ENCODE measurements around the gene KNDC1.

Gene KNDC1

DNA sequence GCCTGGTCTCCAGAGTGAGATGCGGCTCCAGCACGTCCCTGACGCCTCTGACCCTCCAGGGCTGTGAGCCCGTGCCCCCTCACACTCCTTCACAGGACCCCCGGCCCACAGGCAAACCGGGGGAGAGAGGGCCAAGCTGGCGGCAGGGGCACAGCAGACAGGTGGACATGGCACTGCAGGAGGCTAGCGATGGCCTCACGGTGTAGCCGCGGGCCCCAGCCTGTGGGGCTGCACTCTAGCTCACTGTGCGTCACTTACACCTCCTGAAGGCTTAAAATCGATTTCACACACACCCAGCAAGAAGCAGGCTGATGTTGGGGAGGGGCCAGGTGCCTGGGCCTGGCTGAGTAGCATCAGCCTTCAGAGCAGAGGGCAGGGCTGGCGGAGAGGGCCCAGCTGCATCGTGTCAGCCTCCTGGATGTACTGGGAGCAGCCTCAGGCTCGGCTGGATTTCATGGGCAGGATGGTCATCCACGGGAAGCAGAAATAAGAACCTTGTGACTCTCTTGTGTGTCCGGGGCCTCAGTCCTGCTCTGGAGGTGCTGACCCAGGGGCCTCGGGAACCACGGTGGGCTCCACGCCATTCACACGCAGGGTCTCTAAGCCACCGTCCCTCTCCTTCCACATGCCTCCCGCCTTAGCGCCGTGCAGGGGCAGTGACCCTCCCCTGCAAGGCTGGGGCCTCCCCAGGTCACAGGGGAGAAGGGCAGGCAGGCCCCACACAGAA is 19.4 kb upstream of the KNDC1 start:
- Histone ChIP-seq H2AK5ac (ENCODE audit: low read depth, low read length) (peak overlapping the region; percentile 98), H3K79me1 (ENCODE audit: low read depth, low read length) (no peaks in the 10 kb centered on the region), H4K91ac (ENCODE audit: low read depth, low read length, poor library complexity) (no peak overlapping the region), H2AFZ (ENCODE audit: low read length) (peak overlapping the region; percentile 43), H3K9ac (ENCODE audit: low read depth, low read length, poor library complexity) (peak overlapping the region; percentile 70), H3K14ac (ENCODE audit: low read length) (peak overlapping the region; percentile 82), H3K23ac (ENCODE audit: low read depth, low read length, poor library complexity) (no peak overlapping the region), H3K4me1 (ENCODE audit: control insufficient read depth in 2 of 2, insufficient read depth in 1 of 2, low read depth in 1 of 2, low read length in 2 of 2) (peaks cover 8 to 24% of the 10 kb centered on the region in 2 donors), H2BK12ac (ENCODE audit: low read length) (peak overlapping the region; percentile 98), H2BK15ac (ENCODE audit: low read length) (peak overlapping the region; percentile 96), H3K9me3 (replicated peaks in 1 of 2; ENCODE audit: control insufficient read depth in 2 of 2, insufficient read depth in 1 of 2, low read depth in 1 of 2, low read length in 2 of 2) (no peaks in the 10 kb centered on the region), H3K27ac (replicated peaks; ENCODE audit: low read length) (no peak overlapping the region), H2BK120ac (ENCODE audit: low read depth, low read length) (peak overlapping the region; percentile 87), H3K4me2 (ENCODE audit: insufficient read depth, low read length, poor library complexity, severe bottlenecking) (no peak overlapping the region), H3K27me3 (ENCODE audit: control insufficient read depth in 3 of 3, insufficient read depth in 3 of 3, low read depth in 1 of 3, low read length in 3 of 3) (peaks cover 0 to 15% (median 0%) of the 10 kb centered on the region in 3 experiments), H3K4ac (ENCODE audit: low read length) (peak overlapping the region; percentile 89), H3K18ac (ENCODE audit: low read length) (peak overlapping the region; percentile 61), H4K8ac (ENCODE audit: low read depth, low read length) (no peak overlapping the region), H2BK5ac (ENCODE audit: low read length) (peak overlapping the region; percentile 53), H3K4me3 (ENCODE audit: low read length in 2 of 2) (no peak overlapping the region), H3K36me3 (replicated peaks in 1 of 2; ENCODE audit: control insufficient read depth in 2 of 2, insufficient read depth in 2 of 2, low read length in 2 of 2) (no peaks in the 10 kb centered on the region)
- no peak for DNase-seq (ENCODE audit: low spot score)
- WGBS, 2 donors (ENCODE audit: extremely low coverage in 2 of 2, insufficient read length in 2 of 2, insufficient replicate concordance in 1 of 2), result no CpG with 5 or more reads among the region's 26 CpGs

DNA sequence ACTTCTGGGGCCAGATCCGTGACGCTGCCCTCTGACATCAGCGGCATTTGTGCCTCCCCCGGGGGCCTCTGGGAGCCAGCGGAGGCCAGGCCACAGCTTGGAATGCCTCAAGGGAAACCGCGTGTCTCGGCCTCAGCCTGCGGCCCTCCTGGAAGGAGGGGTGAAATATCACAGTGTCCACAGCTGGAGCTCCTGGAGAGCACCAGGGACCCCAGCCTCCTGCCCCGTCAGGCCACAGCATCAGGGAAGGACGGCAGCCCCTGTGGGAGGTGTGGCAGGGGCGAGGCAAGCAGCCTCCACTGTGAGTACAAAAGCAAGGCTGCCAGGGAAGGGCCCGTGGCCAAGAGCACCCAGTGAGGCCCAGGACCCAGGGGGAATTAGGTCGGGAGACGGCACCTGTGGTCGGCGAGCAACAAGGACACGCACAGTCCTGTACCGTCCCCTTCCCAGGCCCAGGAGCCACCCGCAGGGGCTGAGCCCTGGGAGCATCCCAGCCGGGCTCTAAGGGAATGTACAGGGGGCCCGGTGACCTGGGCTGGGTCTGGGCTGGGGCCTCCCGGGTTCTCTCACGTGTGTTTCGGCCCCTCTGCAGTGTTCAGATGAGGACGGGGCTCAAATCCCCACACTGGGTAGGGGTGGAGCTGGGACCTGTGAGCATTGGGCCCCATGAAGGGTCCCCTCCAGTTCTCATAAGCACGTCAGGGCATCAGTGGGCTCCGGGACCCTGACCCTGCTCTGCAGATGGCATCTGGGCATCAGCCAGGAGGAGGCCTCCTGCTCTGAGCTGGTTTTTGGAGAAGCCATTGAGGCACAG is 18.7 kb upstream of the KNDC1 start:
- H3K27ac ChIP-seq (replicated peaks; ENCODE audit: low read length), result no peak overlapping the region
- peak overlapping the region; percentile 98 for H2AK5ac ChIP-seq (ENCODE audit: low read depth, low read length)
- peak overlapping the region; percentile 96 for H2BK15ac ChIP-seq (ENCODE audit: low read length)
- H3K4me2 ChIP-seq (ENCODE audit: insufficient read depth, low read length, poor library complexity, severe bottlenecking), result no peak overlapping the region
- H3K23ac ChIP-seq (ENCODE audit: low read depth, low read length, poor library complexity), result peak overlapping the region; percentile 55
- no peak for DNase-seq (ENCODE audit: low spot score)
- H3K79me1 ChIP-seq (ENCODE audit: low read depth, low read length), result no peaks in the 10 kb centered on the region
- no peak overlapping the region for H3K4me3 ChIP-seq (ENCODE audit: low read length in 2 of 2)
- H3K4ac ChIP-seq (ENCODE audit: low read length), result peak overlapping the region; percentile 66
- H3K36me3 ChIP-seq (replicated peaks in 1 of 2; ENCODE audit: control insufficient read depth in 2 of 2, insufficient read depth in 2 of 2, low read length in 2 of 2), result no peaks in the 10 kb centered on the region
- peak overlapping the region; percentile 87 for H2BK120ac ChIP-seq (ENCODE audit: low read depth, low read length)
- peak overlapping the region; percentile 43 for H2AFZ ChIP-seq (ENCODE audit: low read length)
- WGBS, 2 donors (ENCODE audit: extremely low coverage in 2 of 2, insufficient read length in 2 of 2, insufficient replicate concordance in 1 of 2), result no CpG with 5 or more reads among the region's 28 CpGs
- peak overlapping the region; percentile 75 for H3K14ac ChIP-seq (ENCODE audit: low read length)
- peaks cover 0 to 15% (median 0%) of the 10 kb centered on the region in 3 experiments for H3K27me3 ChIP-seq (ENCODE audit: control insufficient read depth in 3 of 3, insufficient read depth in 3 of 3, low read depth in 1 of 3, low read length in 3 of 3)
- H4K91ac ChIP-seq (ENCODE audit: low read depth, low read length, poor library complexity), result no peak overlapping the region
- H4K8ac ChIP-seq (ENCODE audit: low read depth, low read length), result peak overlapping the region; percentile 43
- peaks cover 8 to 24% of the 10 kb centered on the region in 2 donors for H3K4me1 ChIP-seq (ENCODE audit: control insufficient read depth in 2 of 2, insufficient read depth in 1 of 2, low read depth in 1 of 2, low read length in 2 of 2)
- H2BK12ac ChIP-seq (ENCODE audit: low read length), result peak overlapping the region; percentile 99
- no peaks in the 10 kb centered on the region for H3K9me3 ChIP-seq (replicated peaks in 1 of 2; ENCODE audit: control insufficient read depth in 2 of 2, insufficient read depth in 1 of 2, low read depth in 1 of 2, low read length in 2 of 2)
- no peak overlapping the region for H3K9ac ChIP-seq (ENCODE audit: low read depth, low read length, poor library complexity)
- peak overlapping the region; percentile 61 for H3K18ac ChIP-seq (ENCODE audit: low read length)
- H2BK5ac ChIP-seq (ENCODE audit: low read length), result peak overlapping the region; percentile 24

DNA sequence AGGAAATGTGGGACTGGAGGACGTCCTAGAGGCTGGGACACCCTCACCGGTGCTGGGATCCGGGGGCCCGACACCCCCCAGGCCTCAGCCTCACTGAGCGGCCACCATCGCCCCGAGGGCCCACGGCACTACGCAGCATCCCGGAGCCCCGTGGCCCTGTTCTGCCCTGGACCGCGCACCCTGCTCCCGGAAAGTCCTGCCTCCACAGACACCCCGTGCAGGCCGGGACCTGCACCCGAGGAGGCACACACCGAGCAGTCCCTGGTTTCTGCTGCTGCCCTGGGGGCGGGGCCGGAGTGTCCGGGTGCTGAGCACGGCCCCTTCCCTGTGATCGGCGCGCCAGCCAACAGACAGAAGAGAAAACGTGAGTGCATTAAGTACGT is 18.1 kb upstream of the KNDC1 start:
- H3K4ac ChIP-seq (ENCODE audit: low read length), result no peak overlapping the region
- no peak overlapping the region for H2BK12ac ChIP-seq (ENCODE audit: low read length)
- H4K91ac ChIP-seq (ENCODE audit: low read depth, low read length, poor library complexity), result no peak overlapping the region
- no peaks in the 10 kb centered on the region for H3K9me3 ChIP-seq (replicated peaks in 1 of 2; ENCODE audit: control insufficient read depth in 2 of 2, insufficient read depth in 1 of 2, low read depth in 1 of 2, low read length in 2 of 2)
- no peaks in the 10 kb centered on the region for H3K79me1 ChIP-seq (ENCODE audit: low read depth, low read length)
- H2BK15ac ChIP-seq (ENCODE audit: low read length), result peak overlapping the region; percentile 96
- peak overlapping the region; percentile 43 for H4K8ac ChIP-seq (ENCODE audit: low read depth, low read length)
- H2AK5ac ChIP-seq (ENCODE audit: low read depth, low read length), result peak overlapping the region; percentile 98
- DNase-seq (ENCODE audit: low spot score), result no peak
- no peak overlapping the region for H2AFZ ChIP-seq (ENCODE audit: low read length)
- peak overlapping the region; percentile 75 for H3K14ac ChIP-seq (ENCODE audit: low read length)
- no peak overlapping the region for H2BK120ac ChIP-seq (ENCODE audit: low read depth, low read length)
- H3K23ac ChIP-seq (ENCODE audit: low read depth, low read length, poor library complexity), result peak overlapping the region; percentile 55
- H3K4me3 ChIP-seq (ENCODE audit: low read length in 2 of 2), result no peak overlapping the region
- no CpG with 5 or more reads among the region's 27 CpGs for WGBS, 2 donors (ENCODE audit: extremely low coverage in 2 of 2, insufficient read length in 2 of 2, insufficient replicate concordance in 1 of 2)
- peaks cover 0 to 15% (median 0%) of the 10 kb centered on the region in 3 experiments for H3K27me3 ChIP-seq (ENCODE audit: control insufficient read depth in 3 of 3, insufficient read depth in 3 of 3, low read depth in 1 of 3, low read length in 3 of 3)
- no peak overlapping the region for H3K4me2 ChIP-seq (ENCODE audit: insufficient read depth, low read length, poor library complexity, severe bottlenecking)
- no peaks in the 10 kb centered on the region for H3K36me3 ChIP-seq (replicated peaks in 1 of 2; ENCODE audit: control insufficient read depth in 2 of 2, insufficient read depth in 2 of 2, low read length in 2 of 2)
- no peak overlapping the region for H3K27ac ChIP-seq (replicated peaks; ENCODE audit: low read length)
- H3K4me1 ChIP-seq (ENCODE audit: control insufficient read depth in 2 of 2, insufficient read depth in 1 of 2, low read depth in 1 of 2, low read length in 2 of 2), result peaks cover 8 to 24% of the 10 kb centered on the region in 2 donors
- H2BK5ac ChIP-seq (ENCODE audit: low read length), result peak overlapping the region; percentile 24
- no peak overlapping the region for H3K9ac ChIP-seq (ENCODE audit: low read depth, low read length, poor library complexity)
- H3K18ac ChIP-seq (ENCODE audit: low read length), result no peak overlapping the region

Data from neuronal stem cell (in vitro differentiated cells).